HL-60/S4 (cell line): ENCODE data around the gene CDC45.

Experiments used
- in situ Hi-C: fragments of 300-500 bp; cut with MboI; formaldehyde crosslinking; loops from 2 replicates; pipeline ENCODE4 v1.14.3; 2022; ENCODE audit warnings: low sequenced_read_pairs

CDC45 gene

DNA sequence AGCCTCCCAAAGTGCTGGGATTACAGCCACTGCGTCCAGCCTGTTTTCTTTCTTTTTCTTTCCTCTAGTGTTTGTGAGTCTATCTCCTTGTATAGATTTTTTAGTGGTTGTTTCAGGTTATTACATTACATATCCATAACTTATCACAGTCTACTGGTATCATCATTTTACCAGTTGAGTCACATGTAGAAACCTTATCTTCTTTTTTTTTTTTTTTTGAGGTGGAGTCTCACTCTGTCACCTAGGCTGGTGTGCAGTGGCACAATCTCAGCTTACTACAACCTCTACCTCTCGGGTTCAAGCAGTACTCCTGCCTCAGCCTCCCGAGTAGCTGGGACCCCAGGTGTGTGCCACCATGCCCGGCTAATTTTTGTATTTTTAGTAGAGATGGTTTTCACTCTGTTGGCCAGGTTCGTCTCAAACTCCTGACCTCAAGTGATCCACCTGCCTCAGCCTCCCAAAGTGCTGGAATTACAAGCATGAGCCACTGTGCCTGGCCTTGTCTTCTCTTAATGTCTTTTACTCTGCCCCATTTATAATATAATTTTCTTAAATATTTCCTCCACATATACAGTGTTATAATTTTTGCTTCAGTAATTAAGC is 11.0 kb downstream of the CDC45 start:
- in situ Hi-C loops: no loop called here

DNA sequence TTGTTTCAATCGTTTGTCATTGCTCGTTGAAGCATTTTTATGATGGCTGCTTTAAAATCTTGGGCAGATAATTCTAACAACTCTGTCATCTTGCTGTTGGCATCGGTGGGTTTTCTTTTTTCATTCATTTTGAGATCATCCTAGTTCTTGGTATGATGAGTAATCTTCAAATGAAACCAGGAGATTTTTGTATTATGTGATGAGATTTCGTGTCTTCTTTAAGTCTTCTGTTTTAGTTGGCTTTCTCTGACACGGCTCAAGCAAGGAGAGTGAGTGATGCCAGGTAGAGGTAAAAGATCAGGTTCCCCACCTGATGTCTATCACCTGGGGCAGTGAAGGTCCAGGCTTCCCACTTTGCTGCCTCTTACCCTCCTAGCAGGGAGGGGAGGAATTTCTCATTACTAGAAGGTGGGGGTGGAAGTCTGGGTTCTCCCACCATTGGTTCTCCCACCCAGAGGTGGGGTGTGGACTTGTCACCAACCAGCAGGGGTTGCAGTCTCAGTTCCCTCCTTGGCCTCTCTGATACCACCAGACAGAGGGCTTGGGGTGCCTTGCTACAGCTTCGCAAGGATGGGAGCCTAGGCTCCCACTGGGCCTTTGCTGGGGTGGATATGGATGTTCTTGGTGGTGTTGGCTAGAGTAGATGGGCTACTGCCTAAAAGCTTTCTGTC is 12.9 kb downstream of the CDC45 start:
- in situ Hi-C loops: no loop called here

DNA sequence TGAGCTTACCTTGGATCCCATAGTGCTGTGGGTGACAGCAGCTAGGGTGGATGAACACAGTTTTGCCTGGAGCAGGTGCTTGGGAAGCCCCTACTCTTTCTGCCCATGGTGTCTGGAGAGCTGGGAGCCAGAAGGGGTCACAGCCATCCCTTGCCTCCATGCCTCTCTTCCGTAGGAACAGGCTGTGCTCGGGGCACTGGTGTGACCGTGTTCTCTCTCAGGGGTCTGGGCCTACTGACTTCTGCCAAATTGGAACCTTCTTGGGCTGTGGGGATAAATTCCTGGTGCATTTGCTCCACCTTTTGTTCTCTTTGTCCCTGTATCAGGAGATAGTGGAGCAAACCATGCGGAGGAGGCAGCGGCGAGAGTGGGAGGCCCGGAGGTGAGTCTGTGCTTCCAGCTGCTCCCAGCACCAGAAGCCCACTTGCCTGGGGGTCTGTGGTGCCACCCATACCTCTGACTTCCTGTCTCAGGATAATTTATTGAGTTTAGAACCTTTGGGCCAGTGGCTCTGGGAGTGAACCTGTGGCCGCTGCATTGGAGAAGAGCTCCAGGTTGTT is 14.4 kb downstream of the CDC45 start:
- in situ Hi-C loops: no loop called here

DNA sequence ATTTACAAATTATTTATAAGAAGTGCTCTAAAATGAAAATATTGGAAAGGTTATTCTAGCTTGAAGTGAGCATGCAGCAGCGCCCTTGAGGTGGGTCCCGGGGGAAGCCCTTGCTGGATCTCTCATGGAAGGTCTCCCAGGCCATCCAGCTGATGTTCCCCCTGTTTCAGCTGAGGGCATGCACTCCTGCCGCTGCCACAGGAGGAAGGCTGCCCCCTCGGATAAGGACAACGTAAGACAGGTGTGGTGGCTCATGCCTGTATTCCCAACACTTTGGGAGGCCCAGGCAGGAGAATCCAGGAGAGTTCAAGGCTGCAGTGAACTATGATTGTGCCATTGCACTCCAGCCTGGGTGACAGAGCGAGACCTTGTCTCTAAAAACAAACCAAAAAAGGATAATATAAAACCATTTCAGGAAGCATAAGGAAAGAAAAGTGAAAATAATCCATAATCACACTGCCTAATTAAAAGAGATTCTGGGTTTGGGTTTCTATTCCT is 15.0 kb downstream of the CDC45 start:
- in situ Hi-C loops: no loop called here

DNA sequence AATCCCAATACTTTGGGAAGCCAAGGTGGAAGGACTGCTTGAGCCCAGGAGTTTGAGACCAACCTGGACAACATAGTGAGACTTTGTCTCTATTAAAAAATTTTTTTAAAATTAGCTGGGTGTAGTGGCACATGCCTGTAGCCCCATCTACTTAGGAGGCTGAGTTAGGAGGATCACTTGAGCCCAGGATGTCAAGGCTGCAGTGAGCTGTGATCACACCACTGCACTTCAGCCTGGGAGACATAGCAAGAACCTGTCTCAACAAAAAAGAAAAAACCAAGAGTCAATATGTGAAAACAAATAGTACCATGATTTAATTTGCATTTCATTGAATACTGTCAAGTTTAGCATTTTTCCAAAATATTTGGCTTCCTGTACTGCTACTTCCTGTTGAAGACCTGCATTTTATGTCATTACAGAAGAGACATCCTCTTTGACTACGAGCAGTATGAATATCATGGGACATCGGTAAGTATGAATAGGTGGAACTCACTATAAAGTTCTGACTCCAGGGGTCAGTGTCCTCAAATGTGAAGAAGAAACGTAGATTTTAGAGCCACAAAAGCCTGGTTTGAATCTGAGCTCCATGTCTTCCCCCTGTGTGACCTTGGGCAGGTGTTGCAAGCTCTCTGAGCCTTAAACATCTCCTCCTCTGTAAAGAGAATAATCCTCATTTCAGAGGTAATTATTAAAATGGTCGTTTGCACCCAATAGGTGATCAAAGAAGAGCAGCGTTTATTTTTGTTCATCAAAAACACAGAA is 16.0 kb downstream of the CDC45 start:
- in situ Hi-C loops: no loop called here

DNA sequence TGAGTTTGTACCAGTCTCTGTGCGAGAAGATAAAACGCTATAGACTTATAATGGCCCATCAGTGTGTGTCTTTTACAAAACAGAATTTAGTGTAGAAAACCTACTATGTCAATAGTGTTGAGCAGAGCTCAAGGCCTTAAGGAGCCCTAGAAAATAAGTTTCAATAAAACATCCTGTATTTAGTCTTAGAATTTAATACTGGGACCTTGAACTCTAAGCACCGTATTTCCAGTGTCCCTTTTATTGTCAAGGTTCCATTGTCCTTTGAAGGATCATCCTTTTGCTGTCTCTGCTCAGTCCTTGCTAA is 16.6 kb downstream of the CDC45 start:
- in situ Hi-C loops: no loop called here

DNA sequence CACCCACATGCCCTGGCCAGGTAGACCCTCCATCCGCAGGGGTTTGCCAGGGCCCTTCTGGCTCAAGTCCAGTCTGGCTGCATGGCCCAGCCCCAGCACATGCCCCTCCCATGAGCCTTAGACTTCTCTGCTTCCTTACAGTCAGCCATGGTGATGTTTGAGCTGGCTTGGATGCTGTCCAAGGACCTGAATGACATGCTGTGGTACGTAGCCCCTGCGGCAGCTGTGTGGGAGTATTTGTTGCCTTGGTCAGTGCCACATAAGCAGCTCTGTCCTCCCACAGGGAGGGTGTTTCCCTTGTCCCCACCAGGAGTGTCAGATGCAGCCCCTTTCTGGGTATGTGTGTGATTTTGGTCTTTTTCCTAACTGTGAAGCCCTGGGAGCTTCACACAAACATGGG is 17.5 kb downstream of the CDC45 start:
- in situ Hi-C loops: no loop called here

DNA sequence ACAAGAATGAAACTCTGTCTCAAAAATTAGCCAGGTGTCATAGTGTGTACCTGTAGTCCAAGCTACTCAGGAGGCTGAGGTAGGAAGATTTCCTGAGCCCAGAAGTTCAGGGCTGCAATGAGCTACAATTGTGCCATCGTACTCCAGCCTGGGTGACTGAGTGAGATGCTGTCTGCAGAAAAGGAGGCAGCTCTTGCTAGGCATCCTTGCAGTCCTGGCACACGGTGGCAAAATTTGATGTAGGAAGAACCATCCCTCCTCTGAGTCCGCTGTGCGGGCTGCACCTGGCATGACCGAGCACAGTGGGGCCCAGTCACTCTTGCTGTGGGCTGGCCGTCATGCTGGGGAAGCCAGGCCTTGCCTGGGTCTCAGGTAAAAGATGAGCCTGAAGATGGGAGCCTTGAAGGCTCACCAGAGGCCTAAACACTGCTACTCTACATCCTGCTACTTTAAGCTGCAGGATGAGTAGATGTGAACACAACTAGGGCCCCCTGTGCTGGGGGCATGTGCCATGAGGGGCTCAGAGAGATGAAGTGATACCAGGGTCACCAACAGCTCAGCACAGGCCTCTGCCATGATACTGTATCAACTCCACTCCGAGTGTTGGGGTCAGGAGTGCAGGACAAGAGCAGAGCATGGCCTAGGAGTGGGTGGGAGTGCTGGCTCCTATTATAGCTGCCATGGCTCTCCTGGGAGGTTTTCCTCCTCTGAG is 18.6 kb downstream of the CDC45 start:
- in situ Hi-C loops: no loop called here

DNA sequence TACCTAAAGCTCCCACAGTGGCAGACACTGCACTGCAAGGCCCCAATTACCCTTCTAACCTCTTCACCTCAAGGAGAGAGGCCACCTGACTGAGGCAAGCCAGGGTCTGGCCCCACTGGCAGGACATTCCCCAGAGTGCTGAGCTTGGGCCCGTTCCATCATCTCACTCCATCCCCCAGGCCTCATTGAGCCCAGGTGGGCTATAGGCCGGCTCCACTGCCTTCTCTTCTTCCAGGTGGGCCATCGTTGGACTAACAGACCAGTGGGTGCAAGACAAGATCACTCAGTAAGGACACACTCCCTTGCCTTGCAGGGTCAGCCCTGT is 19.1 kb downstream of the CDC45 start:
- in situ Hi-C loops: no loop called here

DNA sequence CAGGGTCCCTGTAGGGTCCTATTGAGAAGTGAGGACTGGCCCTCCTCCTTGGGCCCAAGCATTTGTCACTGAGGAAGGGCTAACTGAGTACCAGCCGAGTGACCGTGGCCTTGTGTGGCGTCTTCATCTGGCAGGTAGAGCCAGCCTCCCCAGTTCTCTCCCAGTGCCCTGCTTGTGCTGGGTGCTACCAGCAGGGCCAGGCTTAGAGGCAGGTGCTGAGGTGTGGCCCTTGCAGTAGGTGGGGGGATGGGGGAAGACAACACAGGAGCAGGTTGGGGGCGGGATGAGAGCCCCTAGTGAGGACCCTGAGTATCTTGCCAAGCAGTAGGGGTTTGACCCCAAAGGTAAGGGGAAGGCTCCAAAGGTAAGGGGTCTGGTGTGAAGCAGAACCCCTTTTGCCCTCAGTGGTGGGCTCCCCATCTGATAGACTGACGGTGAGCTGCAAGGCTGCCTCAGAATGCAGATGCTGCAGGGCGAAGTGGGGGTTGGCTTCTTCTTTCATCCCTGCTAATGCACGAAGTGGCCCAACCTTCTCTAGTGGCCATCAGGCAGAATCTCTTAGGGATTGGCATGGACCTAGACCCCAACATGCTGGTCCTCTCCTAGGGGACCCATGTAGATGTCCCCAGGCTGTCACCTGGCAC is 19.6 kb downstream of the CDC45 start:
- in situ Hi-C loops: no loop called here

DNA sequence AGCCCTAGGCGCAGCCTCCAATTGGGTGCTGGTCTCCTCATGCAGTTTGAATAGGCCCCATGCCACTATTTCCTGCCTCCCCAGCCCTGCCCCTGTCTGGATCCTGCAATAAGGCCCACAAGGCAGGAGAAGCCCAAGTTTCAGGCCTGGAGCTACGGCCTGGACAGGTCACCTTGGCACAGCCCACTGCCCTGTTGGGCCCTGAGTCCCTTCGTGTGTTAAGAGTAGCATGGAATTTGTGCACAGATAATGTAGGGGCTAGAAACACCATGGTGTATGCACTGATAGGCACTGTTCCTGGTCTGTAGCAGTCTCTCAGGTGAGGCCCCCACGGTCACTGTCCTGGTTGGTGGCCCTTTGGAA is 20.1 kb downstream of the CDC45 start:
- in situ Hi-C loops: loop anchor here (10.0 kb wide), 1 partner anchor 125 kb away; no protein-coding TSS in a partner anchor

DNA sequence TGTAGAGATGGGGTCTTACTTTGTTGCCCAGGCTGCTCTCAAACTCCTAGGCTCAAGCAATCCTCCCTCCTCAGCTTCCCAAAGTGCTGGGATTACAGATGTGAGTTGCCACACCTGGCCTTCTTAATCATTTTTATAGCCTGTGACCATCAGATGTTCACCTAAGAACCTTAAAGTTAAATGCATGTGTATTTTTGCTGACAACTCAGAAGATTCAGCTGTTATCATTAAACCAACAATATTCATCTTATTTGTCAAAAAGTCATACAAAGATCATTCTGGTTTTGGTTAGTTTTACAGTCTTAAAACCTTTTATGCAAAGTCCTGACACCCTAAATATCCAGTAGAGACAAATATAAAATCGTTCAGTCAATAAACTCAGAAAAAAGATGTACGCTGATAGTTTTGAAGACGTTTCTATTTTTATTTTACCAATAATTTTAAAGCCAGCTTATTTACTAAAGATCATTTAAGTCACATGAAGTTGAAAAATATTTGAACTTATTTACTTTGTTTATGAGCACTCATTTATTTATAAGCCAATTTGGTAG is 22.3 kb downstream of the CDC45 start:
- in situ Hi-C loops: loop anchor here (10.0 kb wide), 1 partner anchor 123 kb away; no protein-coding TSS in a partner anchor

DNA sequence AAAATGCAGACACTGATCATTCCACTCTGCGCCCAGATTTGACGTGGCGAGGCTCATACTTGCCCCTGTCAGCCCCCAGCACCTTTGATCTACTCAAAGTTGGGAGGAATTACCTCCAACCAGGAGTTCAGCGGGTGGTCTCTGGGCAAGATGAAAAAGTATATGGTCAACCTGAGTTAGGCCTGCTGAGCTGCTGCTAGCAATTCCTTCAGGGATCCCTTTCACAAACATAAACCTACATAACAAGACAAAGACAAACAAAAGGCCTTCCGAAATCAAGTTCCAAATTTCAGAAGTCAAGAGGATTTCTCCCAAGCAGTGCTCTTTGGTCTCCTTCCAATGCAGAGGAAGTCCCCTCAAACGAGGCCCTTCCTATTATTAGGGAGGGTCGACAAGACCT is 23.6 kb downstream of the CDC45 start:
- in situ Hi-C loops: loop anchor here (10.0 kb wide), 1 partner anchor 121 kb away; no protein-coding TSS in a partner anchor

DNA sequence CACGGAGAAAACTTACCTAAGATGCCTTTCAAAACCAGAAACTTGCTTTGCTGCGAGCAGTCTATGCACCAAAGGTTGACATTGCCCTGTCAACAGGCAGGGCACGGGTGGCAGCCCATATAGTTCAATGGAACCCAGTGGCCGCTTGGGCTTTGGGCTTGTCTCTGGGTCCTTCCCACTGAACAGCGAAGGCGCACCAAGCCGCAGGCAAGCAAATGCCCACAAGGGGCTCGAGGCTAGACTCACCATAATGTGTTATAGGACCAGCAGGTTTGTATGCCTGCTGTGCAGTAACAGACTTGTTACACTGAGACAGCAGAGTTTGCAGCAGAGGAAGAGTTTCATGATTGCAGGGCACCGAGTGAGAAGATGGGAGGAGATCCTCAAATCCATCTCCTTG is 24.1 kb downstream of the CDC45 start:
- in situ Hi-C loops: loop anchor here (10.0 kb wide), 1 partner anchor 121 kb away; no protein-coding TSS in a partner anchor

DNA sequence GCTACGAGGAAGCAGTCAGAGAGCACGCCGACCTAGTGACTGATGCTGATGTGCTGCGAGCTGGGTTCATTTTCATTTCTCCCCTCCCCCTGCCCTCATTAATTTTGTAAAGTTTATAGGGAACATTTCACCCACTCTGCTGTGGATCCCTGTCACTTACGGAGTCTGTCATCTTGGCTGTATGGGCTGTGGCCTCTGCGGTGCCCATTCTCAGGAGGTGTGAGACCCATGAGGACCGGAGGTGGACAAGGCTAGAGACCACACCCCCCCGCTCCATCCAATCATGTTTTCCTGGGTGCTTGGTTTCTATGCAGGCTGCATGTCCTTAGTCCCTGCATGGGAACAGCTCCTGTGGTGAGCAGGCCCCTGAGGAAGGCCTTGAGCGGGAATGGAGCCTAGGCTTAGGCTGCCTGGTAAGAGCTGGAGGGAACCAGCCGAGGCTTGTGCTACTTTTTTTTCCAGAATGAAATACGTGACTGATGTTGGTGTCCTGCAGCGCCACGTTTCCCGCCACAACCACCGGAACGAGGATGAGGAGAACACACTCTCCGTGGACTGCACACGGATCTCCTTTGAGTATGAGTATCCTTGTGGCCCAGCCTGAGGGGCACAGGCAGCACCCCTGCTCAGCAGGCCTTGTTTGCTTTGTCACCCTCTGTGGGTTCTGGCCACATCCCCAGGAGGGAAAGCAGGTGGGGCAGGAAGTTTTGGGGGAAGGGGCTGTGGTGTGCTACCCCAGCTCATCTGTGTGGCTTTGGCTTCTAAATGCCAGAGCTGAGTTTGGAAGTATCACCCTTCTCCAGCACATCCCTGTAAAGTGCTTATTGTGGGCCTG is 25.4 kb downstream of the CDC45 start:
- in situ Hi-C loops: loop anchor here (10.0 kb wide), 1 partner anchor 120 kb away; no protein-coding TSS in a partner anchor

DNA sequence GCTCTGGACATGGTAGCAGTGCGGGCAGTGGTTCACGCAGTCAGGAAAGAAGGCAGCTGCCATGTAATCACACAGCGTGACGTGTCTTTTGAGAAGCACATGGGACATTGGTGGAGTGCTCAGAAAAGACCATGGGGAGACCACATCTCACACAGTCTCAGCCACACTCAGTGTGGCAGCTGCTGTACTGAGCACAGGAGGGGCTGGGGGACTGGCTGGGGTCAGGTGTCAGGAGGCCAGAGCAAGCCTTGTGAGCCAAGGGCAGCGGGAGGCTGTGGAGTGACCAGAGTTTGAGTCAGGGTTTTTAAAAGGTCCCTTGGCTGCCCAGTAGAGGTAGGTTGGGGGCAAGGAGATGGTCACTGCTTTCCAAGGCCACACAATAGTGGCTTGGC is 26.0 kb downstream of the CDC45 start:
- in situ Hi-C loops: loop anchor here (10.0 kb wide), 1 partner anchor 119 kb away; no protein-coding TSS in a partner anchor

DNA sequence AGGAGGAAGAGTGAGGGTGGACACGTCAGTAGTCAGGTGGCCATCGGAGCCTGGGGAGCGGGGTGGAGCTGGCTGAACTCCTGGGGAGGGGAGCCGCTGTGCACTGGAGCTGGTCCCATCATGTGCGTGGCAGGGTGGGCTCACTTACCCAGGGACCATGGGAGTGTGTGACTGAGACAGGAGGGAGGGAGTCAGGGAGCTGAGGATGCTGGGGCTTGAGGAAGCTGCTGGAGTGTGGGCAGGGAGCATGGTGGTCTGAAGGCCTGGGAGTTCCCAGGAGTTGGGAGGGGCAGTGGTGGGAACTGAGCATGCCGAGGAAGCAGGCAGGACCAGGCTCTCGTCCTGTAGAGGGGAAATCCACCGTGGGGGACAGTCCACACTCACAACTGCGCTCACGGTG is 26.5 kb downstream of the CDC45 start:
- in situ Hi-C loops: loop anchor here (10.0 kb wide), 1 partner anchor 119 kb away; no protein-coding TSS in a partner anchor

DNA sequence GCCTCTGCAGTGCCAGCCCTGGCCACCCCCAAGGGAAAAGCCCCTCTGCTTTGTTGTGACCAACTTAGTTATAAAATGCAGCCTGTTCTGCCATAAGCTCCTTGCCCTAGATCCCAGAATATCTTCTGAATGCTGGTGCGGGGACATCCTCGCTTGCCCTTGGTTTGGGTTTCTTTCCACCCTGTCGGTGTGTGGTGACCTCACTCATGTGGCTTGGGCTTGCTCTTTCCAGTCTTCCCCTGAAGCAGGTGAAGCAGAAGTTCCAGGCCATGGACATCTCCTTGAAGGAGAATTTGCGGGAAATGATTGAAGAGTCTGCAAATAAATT is 27.8 kb downstream of the CDC45 start:
- in situ Hi-C loops: loop anchor here (10.0 kb wide), 1 partner anchor 117 kb away; no protein-coding TSS in a partner anchor

DNA sequence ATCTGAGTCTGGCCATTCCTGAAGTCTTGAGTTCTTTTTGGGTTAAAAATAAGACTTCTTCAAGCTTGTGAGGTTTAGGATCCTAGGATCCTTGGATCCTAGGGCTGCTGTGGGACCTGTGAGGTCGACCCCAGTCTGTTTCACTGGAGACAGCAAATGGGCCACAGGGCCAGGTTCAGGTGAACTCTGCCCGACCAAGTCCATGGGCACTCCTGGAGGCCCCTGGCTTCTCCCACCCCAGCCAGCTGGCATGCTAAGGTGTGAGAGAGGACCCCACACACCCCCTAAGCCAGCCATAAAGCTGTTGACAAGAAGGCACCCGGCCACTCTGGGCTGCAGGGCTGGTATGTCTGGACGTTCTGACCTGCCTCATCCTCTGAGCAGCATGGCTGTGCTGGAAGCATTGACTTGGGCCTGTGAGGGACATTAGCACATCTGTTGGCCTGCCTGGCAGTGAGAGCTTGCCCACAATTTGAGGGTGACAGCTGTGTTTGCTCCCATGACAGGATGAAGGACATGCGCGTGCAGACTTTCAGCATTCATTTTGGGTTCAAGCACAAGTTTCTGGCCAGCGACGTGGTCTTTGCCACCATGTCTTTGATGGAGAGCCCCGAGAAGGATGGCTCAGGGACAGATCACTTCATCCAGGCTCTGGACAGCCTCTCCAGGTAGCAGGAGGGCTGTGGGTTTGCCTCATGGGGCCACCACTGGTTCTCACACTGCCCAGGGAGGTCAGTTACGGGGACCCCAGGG is 28.5 kb downstream of the CDC45 start:
- in situ Hi-C loops: loop anchor here (10.0 kb wide), 1 partner anchor 117 kb away; no protein-coding TSS in a partner anchor
